ENCODE results near the gene SASS6. TPM values are rescaled to one million over a fixed set of nuclear protein-coding genes. Genes with fewer than 3 reads are reported as not detected.

SASS6 gene
- total and polyA plus RNA-seq, 2 donors (not counting 1 experiment from before 2014, with no cell fraction given), result 0.79 to 1.5 TPM

- no peak overlapping the region for H3K4me3 ChIP-seq (replicated peaks in 1 of 4; ENCODE audit: control extremely low read depth in 1 of 4, insufficient read depth in 1 of 4, low read depth in 3 of 4, low read length in 4 of 4)
- no peaks in the 10 kb centered on the region for H3K79me2 ChIP-seq (ENCODE audit: control insufficient read depth, insufficient read depth, low read length)
- no peak overlapping the region for H2AFZ ChIP-seq (ENCODE audit: low read length)
- no peak overlapping the region for H3K4me2 ChIP-seq (ENCODE audit: extremely low read depth, insufficient read depth, low read length)
- TF ChIP-seq EZH2 (IDR thresholded peaks at IDR 0.05; ENCODE audit: low read length, missing control alignments) (no peak), CTCF (conservative IDR thresholded peaks at IDR 0.05 in 1 of 2, IDR thresholded peaks at IDR 0.05 in 1 of 2; ENCODE audit: low read depth in 1 of 2, low read length in 2 of 2) (no peak)
- H4K20me1 ChIP-seq (ENCODE audit: control insufficient read depth, extremely low read depth, insufficient read depth, low read length), result no peaks in the 10 kb centered on the region
- no peak overlapping the region for H3K9ac ChIP-seq (ENCODE audit: insufficient read depth, low read length)
- H3K4me1 ChIP-seq (ENCODE audit: control insufficient read depth, extremely low read depth, insufficient read depth, low read length), result no peaks in the 10 kb centered on the region
- H3K27me3 ChIP-seq (ENCODE audit: control insufficient read depth, insufficient read depth, low read length), result no peaks in the 10 kb centered on the region
- no peaks in the 10 kb centered on the region for H3K9me3 ChIP-seq (ENCODE audit: control insufficient read depth, insufficient read depth, low read depth, low read length)
- no peak overlapping the region for H3K27ac ChIP-seq (ENCODE audit: insufficient read depth, low read length)
- no peak for DNase-seq (ENCODE audit: low read depth in 2 of 2)
- H3K36me3 ChIP-seq (ENCODE audit: control insufficient read depth, insufficient read depth, low read length), result no peaks in the 10 kb centered on the region
These were observed 35.3 kb upstream of the SASS6 start for GRCh38 chr1:100168051-100168450.

GRCh38 chr1:100164702-100165101, 32.0 kb upstream of the SASS6 start:
- no peaks in the 10 kb centered on the region for H3K4me1 ChIP-seq (ENCODE audit: control insufficient read depth, extremely low read depth, insufficient read depth, low read length)
- no peak overlapping the region for H3K4me3 ChIP-seq (replicated peaks in 1 of 4; ENCODE audit: control extremely low read depth in 1 of 4, insufficient read depth in 1 of 4, low read depth in 3 of 4, low read length in 4 of 4)
- no peaks in the 10 kb centered on the region for H3K36me3 ChIP-seq (ENCODE audit: control insufficient read depth, insufficient read depth, low read length)
- H3K79me2 ChIP-seq (ENCODE audit: control insufficient read depth, insufficient read depth, low read length), result no peaks in the 10 kb centered on the region
- no peak for DNase-seq (ENCODE audit: low read depth in 2 of 2)
- no peaks in the 10 kb centered on the region for H3K27me3 ChIP-seq (ENCODE audit: control insufficient read depth, insufficient read depth, low read length)
- TF ChIP-seq CTCF (conservative IDR thresholded peaks at IDR 0.05 in 1 of 2, IDR thresholded peaks at IDR 0.05 in 1 of 2; ENCODE audit: low read depth in 1 of 2, low read length in 2 of 2) (no peak), EZH2 (IDR thresholded peaks at IDR 0.05; ENCODE audit: low read length, missing control alignments) (no peak)
- no peak overlapping the region for H3K4me2 ChIP-seq (ENCODE audit: extremely low read depth, insufficient read depth, low read length)
- H4K20me1 ChIP-seq (ENCODE audit: control insufficient read depth, extremely low read depth, insufficient read depth, low read length), result no peaks in the 10 kb centered on the region
- no peak overlapping the region for H3K27ac ChIP-seq (ENCODE audit: insufficient read depth, low read length)
- H3K9ac ChIP-seq (ENCODE audit: insufficient read depth, low read length), result no peak overlapping the region
- no peaks in the 10 kb centered on the region for H3K9me3 ChIP-seq (ENCODE audit: control insufficient read depth, insufficient read depth, low read depth, low read length)
- H2AFZ ChIP-seq (ENCODE audit: low read length), result no peak overlapping the region

- peak; percentile 17 to 75 for DNase-seq (ENCODE audit: low read depth in 2 of 2)
- Histone ChIP-seq H3K27me3 (ENCODE audit: control insufficient read depth, insufficient read depth, low read length) (no peaks in the 10 kb centered on the region), H3K27ac (ENCODE audit: insufficient read depth, low read length) (no peak overlapping the region), H3K4me1 (ENCODE audit: control insufficient read depth, extremely low read depth, insufficient read depth, low read length) (no peaks in the 10 kb centered on the region), H3K9ac (ENCODE audit: insufficient read depth, low read length) (no peak overlapping the region), H2AFZ (ENCODE audit: low read length) (no peak overlapping the region), H3K36me3 (ENCODE audit: control insufficient read depth, insufficient read depth, low read length) (no peaks in the 10 kb centered on the region), H3K4me3 (replicated peaks in 1 of 4; ENCODE audit: control extremely low read depth in 1 of 4, insufficient read depth in 1 of 4, low read depth in 3 of 4, low read length in 4 of 4) (no peak overlapping the region), H3K79me2 (ENCODE audit: control insufficient read depth, insufficient read depth, low read length) (no peaks in the 10 kb centered on the region), H3K9me3 (ENCODE audit: control insufficient read depth, insufficient read depth, low read depth, low read length) (no peaks in the 10 kb centered on the region), H4K20me1 (ENCODE audit: control insufficient read depth, extremely low read depth, insufficient read depth, low read length) (no peaks in the 10 kb centered on the region), H3K4me2 (ENCODE audit: extremely low read depth, insufficient read depth, low read length) (no peak overlapping the region)
- TF ChIP-seq CTCF (conservative IDR thresholded peaks at IDR 0.05 in 1 of 2, IDR thresholded peaks at IDR 0.05 in 1 of 2; ENCODE audit: low read depth in 1 of 2, low read length in 2 of 2) (no peak), EZH2 (IDR thresholded peaks at IDR 0.05; ENCODE audit: low read length, missing control alignments) (no peak)
These were observed 31.5 kb upstream of the SASS6 start for GRCh38 chr1:100164216-100164615.

Data from fibroblast of lung (primary cell).